WTC11 (cell line): ENCODE data around the gene ELAPOR1.

ENCODE experiments used
- CREM ChIP-seq: sonication (generic); formaldehyde crosslinking; IDR thresholded peaks from 2 replicates; pipeline ENCODE4 v1.8.1; 2022; ENCODE audit warnings: mild to moderate bottlenecking, missing genetic modification reagents, moderate library complexity
- JUN ChIP-seq: sonication (generic); formaldehyde crosslinking; IDR thresholded peaks from 2 replicates; pipeline ENCODE4 v1.8.0; 2023; ENCODE audit warnings: mild to moderate bottlenecking, missing genetic modification reagents
- MYBL2 ChIP-seq: sonication (generic); formaldehyde crosslinking; IDR thresholded peaks from 2 replicates; pipeline ENCODE4 v1.8.1; 2023; ENCODE audit warnings: mild to moderate bottlenecking, moderate library complexity, missing genetic modification reagents
- ZNF317 ChIP-seq: sonication (generic); formaldehyde crosslinking; IDR thresholded peaks from 2 replicates; pipeline ENCODE4 v1.8.1; 2023; ENCODE audit warnings: low read depth, mild to moderate bottlenecking, moderate library complexity, missing genetic modification reagents, borderline replicate concordance
- TF ChIP-seq, protein P1 (sequence below): fragments of 200-600 bp; IDR thresholded peaks from 2 replicates; pipeline ENCODE4 v1.8.0; 2022; ENCODE audit warnings: antibody characterized with exemption
- TF ChIP-seq, protein P2 (sequence below): sonication (generic); formaldehyde crosslinking; IDR thresholded peaks from 2 replicates; pipeline ENCODE4 v1.8.1; 2022; ENCODE audit warnings: mild to moderate bottlenecking, moderate library complexity, missing genetic modification reagents

DNA sequence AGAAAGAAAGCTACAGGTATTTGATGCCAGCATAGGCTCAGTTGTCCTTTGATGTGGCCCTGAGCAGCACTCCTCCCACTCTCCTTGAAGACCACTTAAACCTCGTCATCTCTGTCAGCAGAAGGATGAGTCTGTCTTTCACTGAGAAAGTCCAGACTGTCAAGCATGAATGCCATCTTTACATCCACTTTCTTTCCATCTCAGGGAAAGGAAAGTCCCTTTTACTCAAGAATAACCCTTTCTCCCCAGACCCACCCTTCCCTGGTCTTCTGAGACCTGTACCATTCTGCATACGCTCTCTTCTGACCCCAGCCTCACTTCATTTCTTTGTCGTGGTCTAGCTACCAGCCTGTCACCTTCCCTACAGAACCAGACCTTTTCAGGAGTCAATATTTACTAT is 4.0 kb upstream of the ELAPOR1 start:
- TF ChIP-seq, protein P1, sequence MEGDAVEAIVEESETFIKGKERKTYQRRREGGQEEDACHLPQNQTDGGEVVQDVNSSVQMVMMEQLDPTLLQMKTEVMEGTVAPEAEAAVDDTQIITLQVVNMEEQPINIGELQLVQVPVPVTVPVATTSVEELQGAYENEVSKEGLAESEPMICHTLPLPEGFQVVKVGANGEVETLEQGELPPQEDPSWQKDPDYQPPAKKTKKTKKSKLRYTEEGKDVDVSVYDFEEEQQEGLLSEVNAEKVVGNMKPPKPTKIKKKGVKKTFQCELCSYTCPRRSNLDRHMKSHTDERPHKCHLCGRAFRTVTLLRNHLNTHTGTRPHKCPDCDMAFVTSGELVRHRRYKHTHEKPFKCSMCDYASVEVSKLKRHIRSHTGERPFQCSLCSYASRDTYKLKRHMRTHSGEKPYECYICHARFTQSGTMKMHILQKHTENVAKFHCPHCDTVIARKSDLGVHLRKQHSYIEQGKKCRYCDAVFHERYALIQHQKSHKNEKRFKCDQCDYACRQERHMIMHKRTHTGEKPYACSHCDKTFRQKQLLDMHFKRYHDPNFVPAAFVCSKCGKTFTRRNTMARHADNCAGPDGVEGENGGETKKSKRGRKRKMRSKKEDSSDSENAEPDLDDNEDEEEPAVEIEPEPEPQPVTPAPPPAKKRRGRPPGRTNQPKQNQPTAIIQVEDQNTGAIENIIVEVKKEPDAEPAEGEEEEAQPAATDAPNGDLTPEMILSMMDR: no peak
- TF ChIP-seq ZNF317: no peak
- TF ChIP-seq MYBL2: no peak
- TF ChIP-seq JUN (CRISPR knock-in tag): no peak
- TF ChIP-seq CREM (CRISPR knock-in tag): no peak
- TF ChIP-seq, protein P2, sequence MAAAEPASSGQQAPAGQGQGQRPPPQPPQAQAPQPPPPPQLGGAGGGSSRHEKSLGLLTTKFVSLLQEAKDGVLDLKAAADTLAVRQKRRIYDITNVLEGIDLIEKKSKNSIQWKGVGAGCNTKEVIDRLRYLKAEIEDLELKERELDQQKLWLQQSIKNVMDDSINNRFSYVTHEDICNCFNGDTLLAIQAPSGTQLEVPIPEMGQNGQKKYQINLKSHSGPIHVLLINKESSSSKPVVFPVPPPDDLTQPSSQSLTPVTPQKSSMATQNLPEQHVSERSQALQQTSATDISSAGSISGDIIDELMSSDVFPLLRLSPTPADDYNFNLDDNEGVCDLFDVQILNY (CRISPR knock-in tag): no peak
